Stimulated activated CD8-positive, alpha-beta memory T cell treated with anti-CD3 and anti-CD28 coated beads, Interleukin-12 subunit alpha, Interleukin-12 subunit beta, amount 100 ng/mL, for 1 hour (primary cell): Measurements from ENCODE around the gene OR13C4.
"Not testable (repeated sequence)": the region's sequence is repeated elsewhere in the genome, so short reads cannot be mapped to it uniquely, and the experiment has no call there.

ENCODE experiments used
- DNase-seq: peaks from one replicate; pipeline ENCODE4 v3.0.0-alpha.2; 2020; ENCODE audit warnings: low read depth

The OR13C4 gene

GRCh38 chr9:104527109-104527508, at the start of gene OR13C4:
Gene OR13C4 (minus strand): TSS chr9:104527209. CDS start chr9:104527209, 0 bp downstream.
- DNase-seq: no peak

DNA sequence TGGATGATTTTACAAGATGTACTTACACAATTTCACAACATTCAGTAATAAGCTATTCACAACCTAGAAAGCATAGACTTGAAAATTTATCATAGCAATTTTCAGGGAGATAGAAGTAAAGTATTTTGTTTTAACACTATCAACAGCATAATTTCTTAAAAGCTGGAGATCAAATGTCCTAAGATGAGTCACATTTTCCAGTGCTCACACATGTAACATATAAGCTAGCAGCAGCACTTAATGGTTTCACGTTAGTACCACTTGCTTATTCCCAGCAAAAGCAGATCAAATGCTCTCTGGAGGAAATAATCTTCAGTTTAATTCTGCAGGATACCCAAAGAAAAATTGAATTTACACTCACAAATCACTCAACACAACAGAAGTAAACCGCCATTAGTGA, 48.4 kb upstream of the OR13C4 start:
- DNase-seq: no peak

DNA sequence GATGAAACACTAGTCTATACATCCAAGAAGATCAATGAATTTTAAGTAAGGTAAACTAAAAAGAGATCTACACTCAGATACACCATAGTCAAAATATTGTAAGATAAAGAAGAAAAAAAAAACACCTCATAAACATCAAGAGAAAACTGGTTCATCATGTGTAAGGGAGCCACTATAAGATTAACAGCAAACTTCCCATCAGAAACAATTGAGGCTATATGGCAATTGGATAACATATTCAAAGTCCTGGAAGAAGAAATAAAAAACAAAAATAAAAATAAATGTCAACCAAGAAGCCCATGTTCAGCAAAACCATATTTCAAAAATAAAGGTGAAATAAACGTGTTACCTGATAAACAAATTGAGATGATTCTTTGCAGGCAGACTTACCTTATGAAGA, 45.6 kb upstream of the OR13C4 start:
- no peak for DNase-seq

- no peak for DNase-seq
These were observed 41.9 kb upstream of the OR13C4 start, which contains the start of gene OR13C8 for GRCh38 chr9:104568868-104569267. Gene OR13C8 (plus strand): TSS chr9:104569168. CDS start chr9:104569168, 0 bp downstream.

DNA sequence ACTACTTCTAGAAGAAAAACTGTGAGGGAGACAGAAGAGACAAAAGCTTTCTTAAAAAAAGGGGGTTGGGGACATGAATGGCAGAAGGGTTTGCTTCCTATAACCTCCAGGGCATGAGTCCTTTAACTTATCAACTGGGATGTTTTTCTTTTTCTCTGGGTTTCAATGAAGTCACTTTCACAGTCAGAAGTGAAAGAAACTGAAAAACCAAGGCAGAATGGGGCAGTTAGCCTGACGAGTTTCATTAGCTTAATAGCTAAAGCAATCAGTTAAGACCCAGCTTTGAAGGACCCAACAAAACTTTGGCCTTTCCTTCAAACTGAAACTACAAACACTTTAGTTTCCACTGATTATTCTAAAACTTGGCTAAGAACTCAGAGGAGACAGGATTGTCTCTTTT, 37.3 kb upstream of the OR13C4 start:
- no peak for DNase-seq

DNA sequence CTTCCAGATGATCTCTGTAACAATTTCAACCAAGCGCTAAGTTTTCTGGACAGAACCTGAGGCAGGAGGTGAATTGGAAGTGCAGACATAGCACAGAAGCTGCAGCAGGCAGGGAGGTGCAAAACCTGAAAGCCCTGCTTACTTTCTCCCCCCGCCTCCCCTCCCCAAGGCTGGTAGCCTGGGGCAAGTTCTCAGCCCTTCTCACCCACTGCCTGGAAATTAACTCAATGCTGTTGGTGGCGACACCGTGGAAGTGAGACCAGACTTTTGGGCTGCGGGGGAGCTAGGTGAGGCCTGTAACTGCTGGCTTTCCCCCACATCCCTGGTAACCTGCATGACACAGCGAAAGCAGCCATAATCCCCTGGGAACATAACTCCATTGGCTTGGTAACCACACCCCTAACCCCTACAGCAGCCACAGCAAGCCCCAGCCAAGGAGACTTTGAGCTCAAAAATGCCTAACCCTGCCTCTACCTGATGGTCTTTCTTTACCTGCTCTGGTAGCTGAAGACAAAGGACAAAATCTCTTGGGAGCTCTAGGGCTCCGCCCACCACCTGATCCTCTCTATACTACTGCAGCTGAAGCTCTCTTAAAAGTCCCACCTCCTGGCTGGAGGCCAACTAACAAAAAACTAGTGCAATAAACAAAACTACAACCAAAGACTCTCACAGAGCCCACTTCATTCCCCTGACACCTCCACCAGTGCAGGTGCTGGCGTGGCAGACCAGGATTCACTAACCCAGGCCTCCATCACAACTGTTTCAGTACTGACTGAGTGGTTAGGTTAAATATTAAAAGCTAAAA, 30.0 kb upstream of the OR13C4 start:
- DNase-seq: no peak

GRCh38 chr9:104555521-104555920, 28.5 kb upstream of the OR13C4 start:
- no peak for DNase-seq

DNA sequence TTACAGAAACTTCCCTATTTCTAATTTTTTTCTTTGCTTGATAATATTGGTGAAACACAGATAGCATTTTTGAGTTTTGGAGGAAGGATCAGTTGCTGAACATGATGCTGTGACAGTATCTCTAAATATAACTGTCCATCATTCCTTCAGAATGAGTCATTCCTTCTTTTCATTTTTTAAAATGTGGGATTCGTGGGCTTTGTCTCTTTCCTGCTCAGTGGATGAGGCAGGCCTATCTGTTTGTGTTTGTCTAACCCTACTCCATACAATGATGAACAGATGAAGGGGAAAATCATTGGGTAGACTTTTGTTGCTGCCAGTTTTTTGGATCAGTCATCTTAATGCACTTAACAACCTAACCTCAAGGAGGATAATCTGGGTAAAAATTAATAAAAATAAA, 26.3 kb upstream of the OR13C4 start:
- no peak for DNase-seq

DNA sequence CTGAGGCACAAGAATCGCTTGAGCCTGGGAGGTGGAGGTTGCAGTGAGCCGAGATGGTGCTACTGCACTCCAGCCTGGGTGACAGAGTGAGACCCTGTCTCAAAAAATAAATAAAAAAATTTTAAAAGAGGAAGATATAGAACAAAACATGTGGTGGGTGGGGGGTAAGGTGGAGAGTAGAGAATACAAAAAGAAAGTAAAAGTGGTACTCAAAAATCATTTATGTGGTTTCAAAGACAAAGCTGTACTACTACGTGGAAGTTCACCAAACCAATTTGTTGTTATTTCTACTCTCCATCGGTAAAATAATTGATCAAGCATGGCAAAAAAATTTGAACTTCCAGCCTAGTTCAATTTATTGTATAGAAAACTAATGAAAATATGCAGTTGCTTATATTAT, 17.6 kb upstream of the OR13C4 start:
- DNase-seq: no peak

DNA sequence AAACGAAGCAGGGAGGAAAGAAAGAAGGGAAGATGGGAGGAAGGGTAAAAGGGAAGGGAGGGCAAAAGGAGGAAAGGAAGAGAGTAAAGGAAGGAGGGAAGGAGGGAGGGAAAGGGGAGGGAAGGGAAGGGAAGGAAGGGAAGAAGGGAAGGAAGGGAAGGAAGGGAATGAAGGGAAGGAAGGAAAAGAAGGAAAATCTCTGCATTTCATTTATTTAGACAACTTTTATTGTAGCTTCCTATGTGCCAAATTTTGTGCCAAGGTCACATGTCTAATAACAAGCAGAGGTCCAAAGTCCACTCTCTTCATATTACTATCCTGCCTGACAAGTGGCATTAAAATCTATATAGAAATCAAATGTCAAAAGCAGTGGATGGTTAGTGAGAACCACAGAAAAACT, 12.3 kb upstream of the OR13C4 start:
- DNase-seq: no peak

DNA sequence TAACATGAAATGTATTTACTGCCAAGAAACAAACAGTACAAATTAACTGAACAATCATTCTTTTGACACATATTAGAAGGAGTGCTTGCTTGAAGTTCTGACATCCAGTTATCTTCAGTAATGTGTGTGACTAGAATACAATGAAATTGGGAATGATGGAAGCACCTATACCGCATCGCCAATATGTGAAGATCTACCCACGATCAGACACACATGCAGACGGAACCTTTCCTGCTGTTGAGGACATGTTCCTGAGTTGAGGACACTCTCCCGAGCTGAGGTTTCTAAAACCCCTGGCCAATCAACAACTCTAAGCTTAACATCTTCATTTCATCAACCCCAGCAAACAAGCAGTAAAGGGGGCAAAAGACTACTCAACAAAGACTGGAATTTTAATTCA, 9.7 kb upstream of the OR13C4 start, which contains the start of gene OR13C3:
OR13C3 (minus strand) TSS at position 101 of the 400 bp plus-strand sequence. CDS start 133 bp downstream, outside the sequence.
- DNase-seq: no peak

GRCh38 chr9:104520241-104520640, 6.8 kb downstream of the OR13C4 start:
- not testable (repeated sequence) for DNase-seq

DNA sequence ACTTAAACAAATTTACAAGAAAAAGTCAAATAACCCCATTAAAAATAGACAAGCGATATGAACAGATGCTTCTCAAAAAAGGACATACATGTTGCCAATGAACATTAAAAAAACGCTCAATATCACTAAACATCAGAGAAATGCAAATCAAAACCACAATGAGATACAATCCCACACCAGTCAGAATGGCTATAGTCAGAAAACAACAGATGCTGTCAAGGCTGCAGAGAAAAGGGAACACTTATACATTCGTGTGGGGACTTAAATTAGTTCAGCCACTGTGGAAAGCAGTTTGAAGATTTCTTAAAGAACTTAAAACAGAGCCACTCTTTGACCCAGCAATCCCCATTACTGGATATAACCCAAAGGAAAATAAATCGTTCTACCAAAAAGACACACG, 12.1 kb downstream of the OR13C4 start:
- DNase-seq: no peak

DNA sequence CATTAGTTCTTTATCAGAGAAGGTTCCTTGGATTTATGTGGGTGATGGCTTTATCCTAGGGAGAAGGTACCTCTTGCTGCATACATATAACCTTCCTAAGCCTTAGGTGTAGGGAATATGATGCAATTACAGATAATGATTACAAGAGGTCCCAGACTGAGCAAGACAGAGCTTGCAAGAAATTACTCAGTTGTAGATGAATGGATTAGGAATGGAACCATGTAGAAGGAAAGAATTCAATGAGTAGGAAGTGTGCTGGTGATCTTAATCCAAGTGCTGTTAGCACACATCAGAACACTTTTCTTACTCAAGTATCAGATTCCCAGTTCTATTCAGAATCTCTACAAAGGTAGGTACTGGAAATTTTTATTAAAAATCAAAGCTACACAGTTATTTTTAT, 20.4 kb downstream of the OR13C4 start:
- no peak for DNase-seq

- DNase-seq: no peak
These were observed 23.0 kb downstream of the OR13C4 start, which contains the start of gene OR13F1 for GRCh38 chr9:104503963-104504362. Gene OR13F1 (plus strand): TSS chr9:104504263. CDS start chr9:104504263, 0 bp downstream.

- no peak for DNase-seq
These were observed 23.6 kb downstream of the OR13C4 start for GRCh38 chr9:104503440-104503839.

DNA sequence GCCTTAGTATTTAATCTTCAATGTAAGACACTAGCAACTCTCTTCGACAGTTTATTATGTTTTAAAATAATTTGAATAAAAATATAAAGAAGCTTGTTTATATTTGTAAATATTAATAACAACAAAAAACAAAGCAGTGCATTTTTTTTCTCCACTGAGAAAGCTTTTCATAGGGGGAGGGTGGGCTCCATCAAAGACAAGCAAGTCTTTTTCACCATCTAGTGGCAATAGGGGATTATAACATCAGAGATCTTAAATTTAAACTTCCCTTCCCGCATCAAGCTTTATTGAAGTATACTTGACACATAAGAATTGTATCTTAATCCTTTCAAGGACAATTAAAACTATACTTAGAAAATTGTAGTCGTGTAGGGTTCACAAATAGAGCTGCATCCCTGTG, 32.2 kb downstream of the OR13C4 start:
- DNase-seq: no peak

GRCh38 chr9:104485014-104485413, 42.0 kb downstream of the OR13C4 start:
- no peak for DNase-seq

DNA sequence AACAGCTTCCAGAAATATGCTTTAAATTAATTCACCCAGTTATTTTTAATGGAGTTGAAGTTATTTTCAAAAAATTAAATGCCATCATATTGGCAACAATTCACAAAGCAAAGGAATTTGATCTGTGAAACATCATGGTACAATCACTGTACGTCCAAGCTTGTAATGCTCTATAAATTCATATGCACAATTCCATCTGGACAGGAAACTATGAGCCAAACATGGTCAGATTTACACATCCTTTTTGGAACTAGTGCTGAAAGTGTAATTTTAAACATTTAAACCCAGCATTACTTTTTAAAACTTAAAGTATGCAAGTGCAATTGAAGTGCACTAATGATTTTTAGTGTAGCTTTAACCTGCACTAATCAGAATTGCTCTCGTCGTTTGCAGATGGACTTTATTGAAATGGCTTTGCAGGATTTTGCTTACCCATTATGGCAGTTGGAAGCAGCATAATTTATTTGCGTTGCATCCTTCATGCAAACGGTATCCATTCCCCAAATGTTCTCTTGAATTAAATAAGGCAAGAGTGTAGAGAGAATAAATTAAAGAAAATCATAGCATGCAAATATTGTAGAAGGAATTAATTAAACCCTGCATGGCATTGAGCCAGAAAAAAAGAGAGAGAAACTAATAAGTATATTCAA, 44.0 kb downstream of the OR13C4 start:
- DNase-seq: no peak
